Activated CD8-positive, alpha-beta T cell treated with anti-CD3 and anti-CD28 coated beads for 36 hours (primary cell): Measurements from ENCODE around the gene TNRC6C. TPM values are rescaled to one million over a fixed set of nuclear protein-coding genes. Genes with fewer than 3 reads are reported as not detected.
"Not testable (repeated sequence)": the region's sequence is repeated elsewhere in the genome, so short reads cannot be mapped to it uniquely, and the experiment has no call there.

Experiments
- ATAC-seq: fragments of 200-7000 bp; cut with Tn5 transposase; one replicate; pipeline ENCODE4 v1.10.0; 2021; ENCODE audit warnings: mild to moderate bottlenecking, moderate library complexity
- CTCF ChIA-PET: fragments of 350-600 bp; sonication (Branson Sonifier 250); formaldehyde crosslinking; loops from one replicate; lab custom pipeline; 2021; ENCODE audit warnings: antibody characterized with exemption; lab: Charles Lee
- POLR2A ChIA-PET: fragments of 350-600 bp; sonication (Branson Sonifier 250); formaldehyde crosslinking; loops from one replicate; lab custom pipeline; 2021; ENCODE audit warnings: antibody characterized with exemption; lab: Charles Lee
- DNase-seq: peaks from one replicate; pipeline ENCODE4 v3.0.0-alpha.2; 2020
- H3K27ac Mint-ChIP-seq: one replicate; pipeline ENCODE4 v1.8.0; 2021; ENCODE audit warnings: mild to moderate bottlenecking, mixed read lengths
- H3K27me3 Mint-ChIP-seq: one replicate; pipeline ENCODE4 v1.8.0; 2021; ENCODE audit warnings: mixed read lengths
- H3K36me3 Mint-ChIP-seq: one replicate; pipeline ENCODE4 v1.8.0; 2021; ENCODE audit warnings: low read depth, mixed read lengths
- H3K4me1 Mint-ChIP-seq: one replicate; pipeline ENCODE4 v1.8.0; 2021; ENCODE audit warnings: low read depth, mixed read lengths
- H3K4me3 Mint-ChIP-seq: one replicate; pipeline ENCODE4 v1.8.0; 2021; ENCODE audit warnings: mild to moderate bottlenecking, moderate library complexity, mixed read lengths
- H3K9me3 Mint-ChIP-seq: one replicate; pipeline ENCODE4 v1.8.0; 2021; ENCODE audit warnings: mixed read lengths
- intact Hi-C: fragments of 100-400 bp; cut with micrococcal nuclease; formaldehyde crosslinking; loops from one replicate; pipeline ENCODE4 v1.10.0; 2022
- total RNA-seq, 2 experiments: library from RNA; stranded (reverse); gene quantifications; one replicate each; pipeline ENCODE4 v1.2.3, GENCODE V29; 2021
- TF ChIP-seq, protein P1 (sequence below): fragments of 200-600 bp; IDR thresholded peaks from one replicate; pipeline ENCODE4 v1.8.0; 2022; ENCODE audit warnings: antibody characterized with exemption, mild to moderate bottlenecking

The TNRC6C gene
- total RNA-seq, 2 experiments from 2014 or later: 26.4 to 26.6 TPM

DNA sequence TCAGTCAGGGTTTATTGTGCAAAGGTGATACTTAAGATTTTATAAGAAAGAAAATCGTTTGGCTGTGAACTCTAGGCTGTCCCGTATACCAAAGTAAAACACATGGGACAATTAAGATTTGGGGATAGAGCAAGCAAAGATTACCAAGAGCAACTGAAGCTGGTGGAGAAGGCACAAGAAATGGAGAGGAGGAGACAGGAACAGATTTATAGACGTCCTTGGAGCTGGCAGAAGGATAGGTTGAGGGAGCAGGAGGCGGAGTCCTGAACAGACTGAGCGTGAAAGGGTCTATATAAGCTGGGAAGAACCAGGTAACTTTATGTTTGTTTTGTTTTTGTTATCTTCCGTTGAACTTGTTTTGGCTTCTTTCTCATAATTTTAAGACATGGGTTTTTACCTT, 3.8 kb downstream of the TNRC6C start:
- H3K27me3 Mint-ChIP-seq: no peaks in the 10 kb centered on the region
- H3K4me1 Mint-ChIP-seq: peaks cover 69% of the 10 kb centered on the region
- H3K27ac Mint-ChIP-seq: peak overlapping the region; percentile 9
- TF ChIP-seq, protein P1, sequence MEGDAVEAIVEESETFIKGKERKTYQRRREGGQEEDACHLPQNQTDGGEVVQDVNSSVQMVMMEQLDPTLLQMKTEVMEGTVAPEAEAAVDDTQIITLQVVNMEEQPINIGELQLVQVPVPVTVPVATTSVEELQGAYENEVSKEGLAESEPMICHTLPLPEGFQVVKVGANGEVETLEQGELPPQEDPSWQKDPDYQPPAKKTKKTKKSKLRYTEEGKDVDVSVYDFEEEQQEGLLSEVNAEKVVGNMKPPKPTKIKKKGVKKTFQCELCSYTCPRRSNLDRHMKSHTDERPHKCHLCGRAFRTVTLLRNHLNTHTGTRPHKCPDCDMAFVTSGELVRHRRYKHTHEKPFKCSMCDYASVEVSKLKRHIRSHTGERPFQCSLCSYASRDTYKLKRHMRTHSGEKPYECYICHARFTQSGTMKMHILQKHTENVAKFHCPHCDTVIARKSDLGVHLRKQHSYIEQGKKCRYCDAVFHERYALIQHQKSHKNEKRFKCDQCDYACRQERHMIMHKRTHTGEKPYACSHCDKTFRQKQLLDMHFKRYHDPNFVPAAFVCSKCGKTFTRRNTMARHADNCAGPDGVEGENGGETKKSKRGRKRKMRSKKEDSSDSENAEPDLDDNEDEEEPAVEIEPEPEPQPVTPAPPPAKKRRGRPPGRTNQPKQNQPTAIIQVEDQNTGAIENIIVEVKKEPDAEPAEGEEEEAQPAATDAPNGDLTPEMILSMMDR: no peak
- H3K4me3 Mint-ChIP-seq: peak overlapping the region; percentile 20
- H3K9me3 Mint-ChIP-seq: no peaks in the 10 kb centered on the region
- POLR2A ChIA-PET: no interaction called here
- peaks cover 4% of the 10 kb centered on the region for H3K36me3 Mint-ChIP-seq
- intact Hi-C loops: loop anchor here (5.0 kb wide), 1 partner anchor 50 kb away; no protein-coding TSS in a partner anchor
- no peak for ATAC-seq
- CTCF ChIA-PET: interaction anchor here (0.9 to 2.1 kb wide), 6 partner anchors 51 to 529 kb away, joined by 3 to 17 read pairs (median 3); no protein-coding TSS in a partner anchor
- DNase-seq: no peak

DNA sequence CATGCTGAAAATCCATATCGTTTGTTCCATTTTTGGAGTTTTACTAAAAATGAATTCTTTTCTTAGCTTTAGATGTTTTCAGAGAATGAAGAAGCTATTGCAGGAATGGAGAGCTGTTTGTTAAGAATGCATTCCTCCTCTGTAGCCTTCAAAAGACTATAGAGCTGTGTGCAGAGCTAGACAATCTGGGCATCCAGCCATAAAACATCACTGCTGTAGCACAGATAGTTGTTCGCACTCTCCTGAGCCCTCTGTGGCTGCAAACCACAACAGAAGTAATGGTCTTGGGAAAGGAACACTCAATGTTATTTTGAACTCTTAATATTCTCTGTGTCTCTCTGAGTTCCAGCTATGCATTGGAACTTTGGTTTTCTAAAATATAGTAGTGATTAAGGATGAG, 4.9 kb downstream of the TNRC6C start:
- DNase-seq: peak; percentile 68
- ChIA-PET POLR2A (interaction anchor here (0.6 to 1.0 kb wide), 4 partner anchors 19 to 473 kb away, joined by 3 read pairs; no protein-coding TSS in a partner anchor), CTCF (interaction anchor here (0.7 to 2.1 kb wide), 8 partner anchors 9 to 86 kb away, joined by 3 to 17 read pairs (median 4); no protein-coding TSS in a partner anchor)
- H3K4me3 Mint-ChIP-seq: peak overlapping the region; percentile 56
- peaks cover 4% of the 10 kb centered on the region for H3K36me3 Mint-ChIP-seq
- H3K27ac Mint-ChIP-seq: no peak overlapping the region
- TF ChIP-seq, protein P1: no peak
- H3K4me1 Mint-ChIP-seq: peaks cover 73% of the 10 kb centered on the region
- intact Hi-C loops: loop anchor here (5.0 kb wide), 1 partner anchor 49 kb away; no protein-coding TSS in a partner anchor
- H3K27me3 Mint-ChIP-seq: no peaks in the 10 kb centered on the region
- H3K9me3 Mint-ChIP-seq: no peaks in the 10 kb centered on the region
- ATAC-seq: peak; percentile 24

DNA sequence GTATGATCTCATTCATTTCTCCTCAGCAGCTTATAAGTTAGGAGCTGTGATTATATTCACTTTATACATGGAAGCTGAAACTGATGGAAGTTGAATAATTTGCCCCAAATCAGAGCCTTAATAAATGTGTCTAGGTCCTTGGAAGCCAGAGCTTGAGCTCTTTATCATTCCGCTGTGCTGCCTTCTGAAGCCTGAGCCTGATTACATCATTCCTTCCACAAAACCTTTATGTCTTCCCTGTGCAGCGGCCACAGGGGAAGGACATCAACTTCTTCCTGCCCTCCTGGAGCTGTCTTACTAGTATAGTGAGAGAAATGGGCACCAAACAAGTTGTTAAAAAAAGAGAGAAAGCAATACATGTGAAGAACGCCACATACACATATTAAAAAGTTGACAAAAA, 6.8 kb downstream of the TNRC6C start:
- Mint-ChIP-seq H3K4me3 (no peak overlapping the region), H3K4me1 (peaks cover 84% of the 10 kb centered on the region), H3K27me3 (no peaks in the 10 kb centered on the region), H3K9me3 (no peaks in the 10 kb centered on the region), H3K27ac (no peak overlapping the region), H3K36me3 (peaks cover 2% of the 10 kb centered on the region)
- ChIA-PET CTCF (interaction anchor here (0.7 to 1.9 kb wide), 6 partner anchors 8 to 54 kb away, joined by 3 to 14 read pairs (median 4); no protein-coding TSS in a partner anchor), POLR2A (interaction anchor here (1.9 kb wide), 1 partner anchor 13 kb away, joined by 4 read pairs; no protein-coding TSS in a partner anchor)
- intact Hi-C loops: no loop called here
- ATAC-seq (no peak), DNase-seq (no peak)
- TF ChIP-seq, protein P1: no peak

DNA sequence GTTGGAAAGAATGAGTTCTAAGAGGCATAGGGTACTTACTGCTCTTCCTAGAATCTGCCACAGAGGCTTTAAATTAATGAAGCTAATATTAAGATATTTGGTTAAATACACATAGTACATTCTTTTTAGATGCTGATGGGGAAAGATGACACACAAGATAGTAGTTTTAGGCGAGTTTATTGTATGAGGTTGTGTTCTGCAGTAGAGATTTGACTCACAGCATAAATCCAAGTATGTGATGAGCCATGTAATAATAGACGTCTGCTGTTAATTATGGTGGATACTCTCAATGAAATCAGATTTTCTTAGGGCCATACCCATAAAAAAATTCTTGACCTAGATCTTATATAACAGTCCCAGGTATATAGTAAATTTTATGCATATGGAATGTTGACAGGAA, 8.0 kb downstream of the TNRC6C start:
- Mint-ChIP-seq H3K4me3 (no peak overlapping the region), H3K27me3 (no peaks in the 10 kb centered on the region), H3K4me1 (peaks cover 85% of the 10 kb centered on the region), H3K36me3 (no peaks in the 10 kb centered on the region), H3K9me3 (no peaks in the 10 kb centered on the region), H3K27ac (no peak overlapping the region)
- ChIA-PET POLR2A (no interaction called here), CTCF (interaction anchor here (1.0 to 1.9 kb wide), 4 partner anchors 11 to 53 kb away, joined by 4 to 14 read pairs (median 6); no protein-coding TSS in a partner anchor)
- intact Hi-C loops: no loop called here
- TF ChIP-seq, protein P1: no peak
- ATAC-seq (no peak), DNase-seq (no peak)

DNA sequence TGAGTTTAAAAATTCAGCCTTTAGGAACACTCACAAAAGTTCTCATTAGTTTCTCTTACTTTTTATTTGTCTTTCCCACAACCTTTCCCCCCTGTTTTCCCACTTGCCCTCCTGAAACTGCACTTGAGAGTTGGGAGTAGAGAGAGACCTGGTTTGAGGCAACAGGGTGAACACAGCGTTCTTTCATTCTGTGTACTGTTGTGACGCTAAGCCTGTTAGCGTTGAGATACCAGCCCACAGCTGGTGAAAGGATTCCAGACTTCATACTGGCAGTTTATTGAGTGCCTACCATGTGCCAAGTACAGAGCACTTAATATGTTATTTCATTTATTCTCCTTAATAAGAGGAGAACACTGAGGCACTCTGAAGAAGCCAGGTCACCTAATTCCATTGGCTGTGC, 10.3 kb downstream of the TNRC6C start:
- ATAC-seq: no peak
- H3K36me3 Mint-ChIP-seq: peaks cover 3% of the 10 kb centered on the region
- TF ChIP-seq, protein P1: no peak
- H3K9me3 Mint-ChIP-seq: no peaks in the 10 kb centered on the region
- no peak overlapping the region for H3K4me3 Mint-ChIP-seq
- DNase-seq: no peak
- H3K27me3 Mint-ChIP-seq: no peaks in the 10 kb centered on the region
- peaks cover 82% of the 10 kb centered on the region for H3K4me1 Mint-ChIP-seq
- H3K27ac Mint-ChIP-seq: no peak overlapping the region
- ChIA-PET POLR2A (interaction anchor here (1.5 kb wide), 1 partner anchor 11 kb away, joined by 4 read pairs; no protein-coding TSS in a partner anchor), CTCF (interaction anchor here (5.0 kb wide), 1 partner anchor 45 kb away, joined by 22 read pairs; no protein-coding TSS in a partner anchor)
- intact Hi-C loops: no loop called here

DNA sequence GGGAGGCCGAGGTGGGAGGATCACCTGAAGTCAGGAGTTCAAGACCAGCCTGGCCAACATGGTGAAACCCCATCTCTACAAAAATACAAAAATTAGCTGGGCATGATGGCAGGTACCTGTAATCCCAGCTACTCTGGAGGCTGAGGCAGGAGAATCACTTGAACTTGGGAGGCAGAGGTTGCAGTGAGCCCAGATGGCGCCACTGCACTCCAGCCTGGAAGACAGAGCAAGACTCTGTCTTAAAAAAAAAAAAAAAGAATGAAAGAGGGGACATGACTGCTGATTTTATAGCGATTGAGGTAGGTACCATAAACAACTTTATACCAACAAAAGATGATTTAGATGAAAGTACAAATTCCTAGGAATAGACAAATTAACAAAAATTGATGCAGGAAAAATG, 13.8 kb downstream of the TNRC6C start:
- H3K9me3 Mint-ChIP-seq, H3K27me3 Mint-ChIP-seq, H3K36me3 Mint-ChIP-seq, H3K27ac Mint-ChIP-seq, H3K4me3 Mint-ChIP-seq, DNase-seq, intact Hi-C loops, ATAC-seq: not testable (repeated sequence)
- peaks cover 69% of the 10 kb centered on the region for H3K4me1 Mint-ChIP-seq
- ChIA-PET POLR2A (interaction anchor here (1.3 kb wide), 1 partner anchor 15 kb away, joined by 4 read pairs; the partner anchor contains the start of gene TNRC6C), CTCF (interaction anchor here (0.6 to 5.0 kb wide), 4 partner anchors 14 to 47 kb away, joined by 3 to 22 read pairs (median 4); partner anchors contain the start of gene TNRC6C)
